ENCODE data around the gene AGAP1.

GRCh38 chr2:236177604-236177966 lies 683.7 kb downstream of the AGAP1 start:
- no peak for TF ChIP-seq CTCF (IDR thresholded peaks at IDR 0.05; ENCODE audit: low read depth, low read length, poor library complexity, severe bottlenecking)
- TF ChIP-seq EZH2phosphoT487 (IDR thresholded peaks at IDR 0.05; ENCODE audit: borderline replicate concordance, low read length), result no peak

Measured in DOHH2 (cell line).